GM20000 (cell line): ENCODE measurements around the gene HS3ST4.

Source experiments
- DNase-seq: peaks from one replicate; pipeline ENCODE4 v3.0.0; 2012; ENCODE audit warnings: low spot score
- CTCF ChIP-seq: IDR thresholded peaks from 2 replicates; pipeline ENCODE4 v1.5.1; 2012; ENCODE audit warnings: mild to moderate bottlenecking, control low read depth; ENCODE audit errors: extremely low read depth, missing control alignments

Gene HS3ST4

GRCh38 chr16:26155221-26155620 lies 463.5 kb downstream of the HS3ST4 start:
- TF ChIP-seq CTCF: no peak

GRCh38 chr16:26157319-26157718 lies 465.6 kb downstream of the HS3ST4 start:
- no peak for TF ChIP-seq CTCF
- no peak for DNase-seq

More at GRCh38 chr16:26155221-26155620, 463.5 kb downstream of the HS3ST4 start:
- no peak for DNase-seq

GRCh38 chr16:26158142-26158759 lies 466.5 kb downstream of the HS3ST4 start:
- no peak for TF ChIP-seq CTCF
- no peak for DNase-seq

GRCh38 chr16:26161461-26162180 lies 469.9 kb downstream of the HS3ST4 start:
- TF ChIP-seq CTCF: no peak

GRCh38 chr16:26169473-26169872 lies 477.7 kb downstream of the HS3ST4 start:
- DNase-seq: no peak

More at GRCh38 chr16:26161461-26162180, 469.9 kb downstream of the HS3ST4 start:
- no peak for DNase-seq

GRCh38 chr16:26175944-26176343 lies 484.2 kb downstream of the HS3ST4 start:
- TF ChIP-seq CTCF: no peak
- no peak for DNase-seq

More at GRCh38 chr16:26169473-26169872, 477.7 kb downstream of the HS3ST4 start:
- no peak for TF ChIP-seq CTCF

- no peak for TF ChIP-seq CTCF
Observed at GRCh38 chr16:26177438-26177837, 485.7 kb downstream of the HS3ST4 start.

More at GRCh38 chr16:26177438-26177837, 485.7 kb downstream of the HS3ST4 start:
- DNase-seq: no peak
